Spleen (tissue), 11 donors: Measurements from ENCODE around the gene PEA15. TPM values are rescaled to one million over a fixed set of nuclear protein-coding genes. Genes with fewer than 3 reads are reported as not detected.

ENCODE experiments used
- DNase-seq: peaks from one replicate; pipeline ENCODE4 v3.0.0-alpha.2; 2020
- H3K27ac ChIP-seq, 8 donors: fragments of 200-600 bp; sonication (generic) in 7 of 8; 1 replicate in 4 of 8; 2 replicates in 4 of 8; pipeline versions ENCODE4 v1.5.0 to v1.8.0; 2016 to 2021; ENCODE audit warnings: inconsistent platforms in 4 of 8, mild to moderate bottlenecking in 4 of 8, moderate library complexity in 1 of 8
- H3K27me3 ChIP-seq, 7 donors: fragments of 200-600 bp; sonication (generic) in 6 of 7; replicated peaks in 1 of 7; 1 replicate in 4 of 7; 2 replicates in 3 of 7; pipeline versions ENCODE4 v1.5.0 to v1.8.0; 2016 to 2021; ENCODE audit warnings: inconsistent platforms in 3 of 7, mild to moderate bottlenecking in 1 of 7
- H3K36me3 ChIP-seq, 6 donors: fragments of 200-600 bp; sonication (generic) in 5 of 6; 1 replicate in 4 of 6; 2 replicates in 2 of 6; pipeline versions ENCODE4 v1.5.0 to v1.8.0; 2016 to 2021; ENCODE audit warnings: inconsistent platforms in 2 of 6
- H3K4me1 ChIP-seq, 6 donors: fragments of 200-600 bp; sonication (generic) in 5 of 6; 1 replicate in 3 of 6; 2 replicates in 3 of 6; pipeline versions ENCODE4 v1.5.0 to v1.8.0; 2016 to 2021; ENCODE audit warnings: inconsistent platforms in 3 of 6
- H3K4me3 ChIP-seq, 8 donors: fragments of 200-600 bp; sonication (generic) in 7 of 8; 1 replicate in 4 of 8; 2 replicates in 4 of 8; pipeline versions ENCODE4 v1.5.0 to v1.8.0; 2016 to 2021; ENCODE audit warnings: inconsistent platforms in 4 of 8, mild to moderate bottlenecking in 4 of 8, moderate library complexity in 2 of 8
- H3K9me3 ChIP-seq, 8 donors: fragments of 200-600 bp; sonication (generic) in 7 of 8; 1 replicate in 4 of 8; 2 replicates in 4 of 8; pipeline versions ENCODE4 v1.5.0 to v1.8.0; 2016 to 2021; ENCODE audit warnings: inconsistent platforms in 4 of 8
- CTCF ChIP-seq, 11 experiments: fragments of 200-600 bp in 7 of 11; fragments of 450-650 bp in 4 of 11; sonication (generic) in 4 of 11; IDR thresholded peaks in 8 of 11; conservative IDR thresholded peaks in 3 of 11; 1 replicate in 7 of 11; 2 replicates in 4 of 11; pipeline versions ENCODE4 v1.4.0 to v1.8.0; 2016 to 2021; ENCODE audit warnings: antibody characterized with exemption in 11 of 11, inconsistent platforms in 4 of 11, mild to moderate bottlenecking in 1 of 11
- POLR2A ChIP-seq, 3 donors: fragments of 450-650 bp; IDR thresholded peaks; one replicate each; pipeline ENCODE4 v1.5.1; 2017; ENCODE audit warnings: antibody characterized with exemption in 3 of 3, mild to moderate bottlenecking in 1 of 3
- POLR2AphosphoS5 ChIP-seq, 3 donors: sonication (generic); formaldehyde crosslinking; IDR thresholded peaks; one replicate each; pipeline ENCODE4 v1.5.1; 2017; ENCODE audit warnings: antibody characterized with exemption in 3 of 3
- WGBS, 5 donors: extraction: QIAGEN DNeasy Blood & Tissue Kit in 3 of 5; methylation state at CpG; one replicate each; pipeline versions ENCODE4 v1.1.5 to v1.1.7; 2013 to 2018; 5-methylcytosine and 5-hydroxymethylcytosine counted together
- intact Hi-C: fragments of 100-400 bp; cut with DNase I; formaldehyde crosslinking; loops from one replicate; pipeline ENCODE4 v1.15.0; 2023; ENCODE audit warnings: low total_unique reads
- polyA plus RNA-seq, 3 donors: library from polyadenylated mRNA; stranded (reverse); fragments of 200-250 nt; gene quantifications; one replicate each; pipeline ENCODE4 v1.2.1, GENCODE V29; 2013
- total RNA-seq, 7 donors: library from RNA; depleted of rRNA in 3 of 7; stranded (reverse); fragments of >200 nt in 3 of 7; fragmentation: NEBNext Ultra II Directional in 4 of 7; extraction: Animal tissue kit (Norgen Biotek cat#: 25700) in 4 of 7; gene quantifications; one replicate each; pipeline versions ENCODE4 v1.1.0 to v1.2.1, GENCODE V29; 2016 to 2021
- donor health status: healthy with polysubstance abuse.
- donor health status: DM: no; HTN: no; CAD: no; lungs with moderate emphysema.
- donor health status: DM: no; HTN: no; CAD: no.
- donor health status: Bipolar disorder and iron deficiency.
- donor health status: healthy.
- donor health status: DM: no; HTN: no; CAD: no.
- donor health status: DM: yes; HTN: yes; CAD: no.

Gene PEA15
- total and polyA plus RNA-seq, 10 donors: 73.4 to 167 (median 106) TPM

GRCh38 chr1:160227561-160227960 is 22.4 kb downstream of the PEA15 start:
- 95 to 100% (median 98%) methylated on average over 1 of the region's 1 CpG for WGBS, 5 donors
- H3K9me3 ChIP-seq: no peaks in the 10 kb centered on the region
- no peak overlapping the region for H3K4me3 ChIP-seq
- no peaks in the 10 kb centered on the region for H3K27me3 ChIP-seq
- peaks cover 6 to 100% (median 98%) of the 10 kb centered on the region in 6 donors for H3K36me3 ChIP-seq
- TF ChIP-seq POLR2AphosphoS5 (IDR thresholded peaks at IDR 0.05) (no peak), POLR2A (IDR thresholded peaks at IDR 0.05) (no peak)
- DNase-seq: no peak
- no peaks in the 10 kb centered on the region for H3K4me1 ChIP-seq
- intact Hi-C loops: no loop called here
- no peak overlapping the region for H3K27ac ChIP-seq

- Histone ChIP-seq H3K4me3 (no peak overlapping the region), H3K27ac (no peak overlapping the region), H3K9me3 (no peaks in the 10 kb centered on the region), H3K4me1 (peaks cover 0 to 2% (median 0%) of the 10 kb centered on the region in 6 donors), H3K36me3 (peaks cover 6 to 100% (median 94%) of the 10 kb centered on the region in 6 donors), H3K27me3 (no peaks in the 10 kb centered on the region)
- intact Hi-C loops: no loop called here
- no peak for TF ChIP-seq POLR2AphosphoS5 (IDR thresholded peaks at IDR 0.05)
- no peak for TF ChIP-seq CTCF (IDR thresholded peaks at IDR 0.05 in 8 of 11, conservative IDR thresholded peaks at IDR 0.05 in 3 of 11)
- no peak for TF ChIP-seq POLR2A (IDR thresholded peaks at IDR 0.05)
- no peak for DNase-seq
Measured at GRCh38 chr1:160228431-160228830, 23.2 kb downstream of the PEA15 start.

- TF ChIP-seq POLR2AphosphoS5 (IDR thresholded peaks at IDR 0.05) (no peak), POLR2A (IDR thresholded peaks at IDR 0.05) (no peak), CTCF (IDR thresholded peaks at IDR 0.05 in 8 of 11, conservative IDR thresholded peaks at IDR 0.05 in 3 of 11) (no peak)
- Histone ChIP-seq H3K36me3 (peaks cover 0 to 100% (median 84%) of the 10 kb centered on the region in 6 donors), H3K4me3 (no peak overlapping the region), H3K27ac (no peak overlapping the region), H3K9me3 (no peaks in the 10 kb centered on the region), H3K4me1 (peaks cover 0 to 9% (median 0%) of the 10 kb centered on the region in 6 donors), H3K27me3 (no peaks in the 10 kb centered on the region)
- intact Hi-C loops: no loop called here
- DNase-seq: no peak
Measured at GRCh38 chr1:160232911-160233310, 27.7 kb downstream of the PEA15 start.

GRCh38 chr1:160236806-160237205 is 31.6 kb downstream of the PEA15 start:
- no peak for DNase-seq
- Histone ChIP-seq H3K36me3 (peaks cover 0 to 100% (median 79%) of the 10 kb centered on the region in 6 donors), H3K27me3 (no peaks in the 10 kb centered on the region), H3K9me3 (no peaks in the 10 kb centered on the region), H3K4me1 (peaks cover 0 to 9% (median 0%) of the 10 kb centered on the region in 6 donors), H3K4me3 (no peak overlapping the region), H3K27ac (no peak overlapping the region)
- 80 to 92% (median 90%) methylated on average over 5 of the region's 5 CpGs for WGBS, 5 donors
- intact Hi-C loops: no loop called here
- TF ChIP-seq POLR2AphosphoS5 (IDR thresholded peaks at IDR 0.05) (no peak), CTCF (IDR thresholded peaks at IDR 0.05 in 8 of 11, conservative IDR thresholded peaks at IDR 0.05 in 3 of 11) (no peak), POLR2A (IDR thresholded peaks at IDR 0.05) (no peak)

- 95 to 100% (median 98%) methylated on average over 2 of the region's 2 CpGs for WGBS, 5 donors
- no peaks in the 10 kb centered on the region for H3K27me3 ChIP-seq
- H3K36me3 ChIP-seq: peaks cover 0 to 100% (median 75%) of the 10 kb centered on the region in 6 donors
- H3K4me1 ChIP-seq: peaks cover 0 to 9% (median under 1%) of the 10 kb centered on the region in 6 donors
- TF ChIP-seq CTCF (IDR thresholded peaks at IDR 0.05 in 8 of 11, conservative IDR thresholded peaks at IDR 0.05 in 3 of 11) (no peak), POLR2AphosphoS5 (IDR thresholded peaks at IDR 0.05) (no peak), POLR2A (IDR thresholded peaks at IDR 0.05) (no peak)
- no peak overlapping the region for H3K27ac ChIP-seq
- intact Hi-C loops: no loop called here
- H3K4me3 ChIP-seq: no peak overlapping the region
- DNase-seq: no peak
- H3K9me3 ChIP-seq: no peaks in the 10 kb centered on the region
Measured at GRCh38 chr1:160237558-160237957, 32.4 kb downstream of the PEA15 start.
